ENCODE measurements around the gene GFAP. TPM values are rescaled to one million over a fixed set of nuclear protein-coding genes. Genes with fewer than 3 reads are reported as not detected.

The GFAP gene
- total RNA-seq, 3 donors from 2014 or later: 4.2 to 37.0 (median 11.8) TPM

GRCh38 chr17:44872131-44872768 lies 43.0 kb downstream of the GFAP start:
- peaks cover 6% of the 10 kb centered on the region for H3K36me3 ChIP-seq
- no peak overlapping the region for H3K27ac ChIP-seq
- no peak for DNase-seq (ENCODE audit: low spot score in 2 of 2)
- H3K4me1 ChIP-seq: no peaks in the 10 kb centered on the region
- TF ChIP-seq POLR2AphosphoS5 (IDR thresholded peaks at IDR 0.05) (no peak), POLR2A (IDR thresholded peaks at IDR 0.05) (no peak), CTCF (IDR thresholded peaks at IDR 0.05) (no peak)
- H3K27me3 ChIP-seq: no peaks in the 10 kb centered on the region
- H3K9me3 ChIP-seq: no peaks in the 10 kb centered on the region
- no peak overlapping the region for H3K4me3 ChIP-seq
- intact Hi-C loops (cut with DNase I; ENCODE audit: low total_unique reads): loop anchor here (5.0 kb wide), 1 partner anchor 100 kb away; no protein-coding TSS in a partner anchor

GRCh38 chr17:44871556-44871955 lies 43.7 kb downstream of the GFAP start:
- intact Hi-C loops (cut with DNase I; ENCODE audit: low total_unique reads): loop anchor here (5.0 kb wide), 1 partner anchor 99 kb away; no protein-coding TSS in a partner anchor
- TF ChIP-seq POLR2AphosphoS5 (IDR thresholded peaks at IDR 0.05): no peak
- TF ChIP-seq CTCF (IDR thresholded peaks at IDR 0.05): no peak
- no peak for TF ChIP-seq POLR2A (IDR thresholded peaks at IDR 0.05)
- peaks cover 6% of the 10 kb centered on the region for H3K36me3 ChIP-seq

GRCh38 chr17:44867841-44868240 lies 47.5 kb downstream of the GFAP start:
- H3K9me3 ChIP-seq: no peaks in the 10 kb centered on the region
- H3K36me3 ChIP-seq: peaks cover 12% of the 10 kb centered on the region
- H3K27ac ChIP-seq: no peak overlapping the region
- no peaks in the 10 kb centered on the region for H3K27me3 ChIP-seq
- TF ChIP-seq CTCF (IDR thresholded peaks at IDR 0.05): no peak
- TF ChIP-seq POLR2AphosphoS5 (IDR thresholded peaks at IDR 0.05): no peak
- TF ChIP-seq POLR2A (IDR thresholded peaks at IDR 0.05): no peak
- no peak for DNase-seq (ENCODE audit: low spot score in 2 of 2)
- H3K4me3 ChIP-seq: no peak overlapping the region
- intact Hi-C loops (cut with DNase I; ENCODE audit: low total_unique reads): no loop called here
- no peaks in the 10 kb centered on the region for H3K4me1 ChIP-seq

More at GRCh38 chr17:44871556-44871955, 43.7 kb downstream of the GFAP start:
- Histone ChIP-seq H3K27me3 (no peaks in the 10 kb centered on the region), H3K27ac (no peak overlapping the region), H3K9me3 (no peaks in the 10 kb centered on the region), H3K4me1 (no peaks in the 10 kb centered on the region), H3K4me3 (no peak overlapping the region)
- no peak for DNase-seq (ENCODE audit: low spot score in 2 of 2)

- H3K4me3 ChIP-seq: no peak overlapping the region
- intact Hi-C loops (cut with DNase I; ENCODE audit: low total_unique reads): no loop called here
- DNase-seq (ENCODE audit: low spot score in 2 of 2): no peak
- H3K36me3 ChIP-seq: peaks cover 6% of the 10 kb centered on the region
- H3K27me3 ChIP-seq: no peaks in the 10 kb centered on the region
- no peak overlapping the region for H3K27ac ChIP-seq
- no peaks in the 10 kb centered on the region for H3K4me1 ChIP-seq
- TF ChIP-seq POLR2A (IDR thresholded peaks at IDR 0.05): no peak
- TF ChIP-seq POLR2AphosphoS5 (IDR thresholded peaks at IDR 0.05): no peak
- TF ChIP-seq CTCF (IDR thresholded peaks at IDR 0.05): no peak
- H3K9me3 ChIP-seq: no peaks in the 10 kb centered on the region
Measured at GRCh38 chr17:44865931-44866330, 49.4 kb downstream of the GFAP start.

- no peak overlapping the region for H3K27ac ChIP-seq
- TF ChIP-seq POLR2AphosphoS5 (IDR thresholded peaks at IDR 0.05) (no peak), CTCF (IDR thresholded peaks at IDR 0.05) (peak; percentile 72 to 77 (median 74))
- peak; percentile 32 to 57 for DNase-seq (ENCODE audit: low spot score in 2 of 2)
- H3K36me3 ChIP-seq: peaks cover 6% of the 10 kb centered on the region
- H3K4me3 ChIP-seq: no peak overlapping the region
- H3K4me1 ChIP-seq: no peaks in the 10 kb centered on the region
- H3K9me3 ChIP-seq: no peaks in the 10 kb centered on the region
- no peaks in the 10 kb centered on the region for H3K27me3 ChIP-seq
- intact Hi-C loops (cut with DNase I; ENCODE audit: low total_unique reads): no loop called here
Measured at GRCh38 chr17:44865231-44865660, 50.1 kb downstream of the GFAP start.
